ENCODE data around the gene LBH.
"Not testable (repeated sequence)": the region's sequence is repeated elsewhere in the genome, so short reads cannot be mapped to it uniquely, and the experiment has no call there.

Gene LBH

DNA sequence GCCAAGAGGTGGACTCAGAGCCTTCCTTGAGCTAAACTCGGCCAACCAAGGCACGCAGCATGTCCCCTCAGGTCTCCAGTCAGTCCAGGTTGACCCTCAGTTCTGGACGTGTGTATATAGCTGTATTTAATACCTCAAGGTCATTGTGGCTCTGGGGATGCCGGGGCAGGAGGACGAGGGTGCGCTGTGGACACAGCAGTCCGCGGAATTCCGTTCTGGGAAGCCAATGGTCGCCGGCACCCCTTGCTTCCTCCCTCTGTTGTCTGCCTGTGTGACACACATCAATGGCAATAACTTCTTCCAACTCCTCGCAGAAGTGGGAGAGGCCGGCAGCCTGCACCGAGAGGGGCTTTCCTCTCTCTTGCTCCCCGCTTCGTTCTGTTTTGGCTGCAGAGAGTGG is 27.7 kb downstream of the LBH start:
- DNase-seq = no peak

DNA sequence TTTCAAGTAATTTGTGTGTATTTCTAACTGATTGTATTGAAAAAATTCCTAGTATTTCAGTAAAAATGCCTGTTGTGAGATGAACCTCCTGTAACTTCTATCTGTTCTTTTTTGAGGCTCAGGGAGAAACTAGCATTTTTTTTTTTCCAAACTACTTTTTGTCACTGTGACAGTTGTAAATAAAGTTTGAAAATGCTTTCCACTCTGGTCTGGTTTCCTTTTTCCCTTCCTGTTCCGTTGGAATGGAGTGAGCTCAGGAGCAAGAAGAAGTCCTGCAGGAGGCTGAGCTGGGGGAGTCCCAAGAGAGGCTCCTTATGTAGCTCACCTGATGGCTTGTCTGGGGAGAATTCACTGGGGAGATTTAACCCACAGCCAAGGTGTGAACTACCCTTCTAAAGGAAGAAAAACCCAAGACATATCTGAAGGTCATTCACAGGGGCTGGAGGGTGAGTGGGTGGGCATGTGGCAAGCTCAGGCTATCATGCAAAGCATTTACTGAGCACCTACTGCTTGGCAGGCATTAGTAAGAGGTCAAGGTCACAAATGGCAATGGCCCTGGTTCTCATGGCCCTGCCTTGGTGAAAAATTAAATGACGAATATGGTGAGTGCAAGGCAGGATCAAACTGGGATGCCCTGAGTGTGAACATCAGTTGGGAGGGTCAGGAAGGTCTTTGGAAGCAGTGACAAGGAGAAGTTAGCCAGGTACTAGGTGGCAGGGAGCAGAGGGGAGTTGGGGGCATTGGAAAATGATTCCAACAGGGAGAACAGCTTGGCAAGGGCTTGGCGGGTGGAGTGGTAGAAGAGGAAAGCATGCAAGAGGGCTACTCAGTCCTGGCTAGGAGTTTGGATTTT is 28.7 kb downstream of the LBH start:
- DNase-seq = no peak

DNA sequence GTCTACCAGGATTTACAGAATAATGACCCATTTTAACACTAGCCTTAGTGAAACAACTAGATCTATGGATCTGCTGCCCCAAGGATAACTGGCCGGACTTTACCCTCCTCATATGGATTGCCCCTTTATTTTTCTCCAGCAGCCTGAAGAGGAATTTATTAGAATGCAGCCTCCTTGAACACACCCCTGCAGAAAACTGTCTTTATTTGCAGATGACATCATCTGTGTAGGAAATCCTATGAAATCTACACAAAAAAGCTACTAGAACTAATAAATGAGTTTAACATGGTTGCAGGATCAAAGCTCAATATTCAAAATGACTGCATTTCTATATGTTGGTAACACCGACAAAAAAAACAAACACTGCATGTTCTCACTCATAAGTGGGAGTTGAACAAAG is 29.6 kb downstream of the LBH start:
- no peak for DNase-seq

DNA sequence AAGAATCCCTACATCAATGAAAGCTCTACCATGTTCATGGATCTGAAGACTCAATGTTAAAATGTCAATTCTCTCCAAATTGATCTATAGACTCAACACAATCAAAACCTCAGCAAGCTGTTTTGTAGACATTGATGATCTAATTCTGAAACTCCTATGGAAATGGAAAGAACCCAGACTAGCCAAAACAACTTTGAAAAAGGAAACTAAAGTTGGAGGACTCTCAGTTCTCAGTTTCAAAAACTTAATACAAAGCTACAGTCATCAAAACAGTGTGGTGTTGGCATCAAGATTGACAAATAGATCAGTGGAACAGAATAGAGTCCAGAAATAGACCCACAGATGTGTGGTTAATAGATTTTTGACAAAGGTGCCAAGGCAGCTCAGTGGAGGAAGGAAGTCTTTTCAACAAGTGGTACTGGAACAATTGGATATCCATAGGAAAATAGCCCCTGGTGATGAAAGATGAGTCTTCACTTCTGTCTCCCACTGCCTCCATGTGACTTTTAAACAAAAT is 30.4 kb downstream of the LBH start:
- DNase-seq = no peak

DNA sequence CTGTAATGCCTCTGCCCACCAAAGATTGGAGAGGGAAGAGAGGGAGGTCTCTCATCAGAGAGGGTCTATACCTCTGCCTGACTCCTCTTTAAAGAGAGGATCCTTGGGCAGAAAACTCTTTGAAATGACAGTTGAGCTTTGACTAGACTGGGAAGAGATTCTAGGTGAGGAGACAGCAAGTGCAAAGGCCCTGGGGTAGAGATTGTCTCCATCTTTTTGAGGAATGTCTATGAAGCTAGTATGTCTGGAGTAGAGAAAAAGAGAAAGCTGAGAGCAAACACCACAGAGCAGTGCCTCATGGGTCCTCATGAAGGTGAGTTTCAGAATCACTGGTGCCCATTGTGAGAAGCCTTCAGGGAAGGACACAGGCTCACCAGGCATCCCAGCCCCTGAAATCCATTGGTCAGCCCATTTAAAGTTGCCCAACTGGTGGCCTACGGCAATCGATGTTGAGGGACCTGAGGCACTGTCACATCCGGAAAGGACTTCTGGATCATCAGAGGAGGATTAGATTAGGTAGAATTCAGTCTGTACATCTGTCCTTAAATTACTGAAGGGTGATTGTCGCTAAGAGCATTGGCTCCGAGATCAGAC is 31.5 kb downstream of the LBH start:
- no peak for DNase-seq

DNA sequence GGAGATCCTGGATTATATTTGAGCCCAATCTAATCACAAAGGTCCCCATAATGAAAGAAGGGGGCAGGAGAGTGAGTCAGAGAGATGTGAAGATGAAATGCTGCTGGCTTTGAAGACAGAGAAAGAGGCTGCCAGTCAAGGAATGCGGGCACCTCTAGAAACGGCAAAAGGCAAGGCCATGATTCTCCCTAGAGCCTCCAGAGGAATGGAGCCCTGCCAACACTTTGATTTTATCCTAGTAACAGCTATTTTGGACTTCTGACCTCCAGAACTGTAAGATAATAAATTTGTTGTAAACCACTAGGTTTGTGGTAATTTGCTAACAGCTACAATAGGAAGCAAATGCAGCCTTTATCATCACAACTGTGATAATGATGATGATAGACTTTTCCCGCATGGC is 32.9 kb downstream of the LBH start:
- no peak for DNase-seq

DNA sequence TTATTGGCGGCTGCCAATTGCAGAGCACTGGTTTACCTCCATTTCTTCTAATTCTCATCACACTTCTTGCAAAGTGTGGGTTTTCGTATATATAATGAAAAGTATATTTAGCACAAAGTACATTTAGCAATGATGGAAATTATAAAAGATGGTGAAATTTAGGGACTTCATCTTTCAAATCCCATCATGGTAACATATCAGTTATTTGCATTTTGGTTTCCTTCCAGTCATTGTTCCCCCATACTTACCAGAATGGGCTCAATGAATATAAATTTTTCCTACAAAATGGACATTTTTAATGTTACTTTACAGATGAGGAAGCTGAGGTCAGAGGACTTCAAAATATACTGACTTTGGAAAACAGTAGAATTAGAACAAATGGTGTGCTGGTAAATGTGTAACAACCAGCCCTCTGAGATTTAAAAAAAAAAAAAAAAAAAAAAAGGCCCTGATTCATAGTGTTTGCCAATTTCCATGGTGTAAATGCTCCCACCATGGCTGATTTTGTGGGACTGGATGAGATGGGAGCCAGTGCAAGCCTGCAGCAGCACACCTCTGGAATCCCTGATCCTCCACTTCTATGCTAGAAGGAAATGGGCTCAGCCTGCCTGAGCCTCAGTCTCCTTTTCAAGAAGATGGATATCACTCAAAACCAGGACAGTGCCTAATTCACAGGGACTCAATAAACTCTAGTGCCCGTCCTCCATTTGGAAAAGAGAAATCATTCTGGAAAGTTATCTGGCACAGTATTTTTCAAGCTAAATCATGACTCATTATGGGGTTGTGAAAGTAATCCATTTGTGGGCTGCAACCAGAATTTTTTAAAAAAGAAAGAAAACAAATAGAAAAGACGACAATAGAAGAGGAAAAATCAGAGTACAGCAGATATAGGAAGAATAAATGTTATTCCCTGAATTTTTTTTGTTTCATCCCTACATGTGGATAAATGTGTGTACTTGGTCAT is 34.0 kb downstream of the LBH start:
- no peak for DNase-seq

DNA sequence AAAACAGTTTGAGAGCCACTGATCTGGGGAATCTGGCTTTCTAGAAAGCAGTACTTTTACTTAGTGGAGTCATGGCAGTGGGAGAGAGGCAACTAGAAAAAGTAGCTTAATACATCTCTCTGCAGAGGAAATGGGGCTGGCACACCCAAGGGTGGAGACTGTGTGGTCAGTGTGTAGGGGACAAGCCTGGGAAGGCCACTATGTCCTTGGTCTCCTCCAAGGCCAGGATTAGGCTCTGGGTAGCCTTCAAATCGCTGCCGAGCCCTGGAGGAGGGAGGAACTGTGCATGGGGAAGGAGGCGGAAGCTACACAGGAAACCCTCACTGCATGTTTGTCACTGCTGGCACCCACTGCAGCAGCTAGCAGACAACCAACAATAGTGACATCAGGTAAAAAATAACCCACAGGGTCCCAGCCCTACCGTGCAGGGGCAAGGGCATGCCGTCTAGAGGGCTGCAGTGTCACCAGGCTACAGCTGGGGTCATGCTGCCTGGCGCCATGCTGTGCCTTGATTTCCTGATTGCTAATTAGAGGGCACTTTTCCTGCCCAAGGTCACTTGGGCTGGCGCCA is 34.8 kb downstream of the LBH start:
- DNase-seq = no peak

DNA sequence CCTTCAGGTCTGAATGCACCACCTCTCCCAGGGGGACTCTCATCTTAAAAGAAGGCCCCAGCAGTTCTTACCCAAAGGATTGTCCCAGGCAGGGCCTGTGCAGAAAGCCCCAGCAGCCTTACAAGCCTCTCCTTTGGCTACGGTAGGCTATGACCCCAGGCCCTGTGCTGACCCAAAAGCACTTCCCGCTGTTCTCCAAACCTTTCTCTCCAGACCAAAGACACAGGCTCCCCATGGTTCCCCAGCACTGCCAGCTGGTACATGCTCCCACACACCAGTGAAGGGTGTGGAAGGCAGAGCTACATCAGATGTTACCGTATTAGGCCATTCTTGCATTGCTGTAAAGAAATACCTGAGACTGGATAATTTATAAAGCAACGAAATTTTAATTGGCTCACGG is 35.4 kb downstream of the LBH start:
- DNase-seq = no peak

DNA sequence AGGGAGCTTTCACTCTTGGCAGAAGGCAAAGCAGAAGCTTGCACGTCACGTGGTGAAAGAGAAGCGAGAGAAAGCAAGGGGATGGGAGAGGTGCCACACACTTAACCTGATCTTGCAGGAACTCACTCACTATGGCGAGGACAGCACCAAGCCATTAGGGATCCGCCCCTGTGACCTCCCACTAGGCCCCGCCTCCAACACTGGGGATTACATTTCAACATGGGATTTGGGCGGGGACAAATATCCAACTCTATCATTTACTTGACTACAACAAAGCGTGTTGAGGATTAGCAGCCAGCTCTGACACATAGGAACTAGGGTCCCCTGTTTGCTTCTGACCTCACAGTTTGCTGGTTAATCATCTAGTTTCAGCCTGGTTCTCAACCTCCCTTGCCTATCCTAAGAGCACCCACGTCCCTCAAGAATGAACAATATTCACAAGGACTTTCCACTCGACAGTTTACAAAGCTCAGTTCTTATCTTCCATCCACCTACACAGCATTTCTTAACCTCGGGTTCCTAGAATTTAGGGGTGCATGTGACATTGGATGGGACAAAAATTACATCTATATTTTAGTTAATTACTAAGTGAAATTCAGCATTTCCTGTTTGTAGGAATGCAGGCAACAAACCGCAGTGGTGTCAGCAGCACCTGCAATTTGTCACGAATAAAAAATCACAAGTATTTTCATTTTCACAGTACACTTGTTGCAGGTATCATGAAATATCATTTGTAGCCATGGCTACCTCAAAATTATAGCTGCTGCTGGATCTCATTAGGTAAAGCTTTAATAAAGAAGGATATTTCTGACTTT is 36.0 kb downstream of the LBH start:
- DNase-seq = no peak

DNA sequence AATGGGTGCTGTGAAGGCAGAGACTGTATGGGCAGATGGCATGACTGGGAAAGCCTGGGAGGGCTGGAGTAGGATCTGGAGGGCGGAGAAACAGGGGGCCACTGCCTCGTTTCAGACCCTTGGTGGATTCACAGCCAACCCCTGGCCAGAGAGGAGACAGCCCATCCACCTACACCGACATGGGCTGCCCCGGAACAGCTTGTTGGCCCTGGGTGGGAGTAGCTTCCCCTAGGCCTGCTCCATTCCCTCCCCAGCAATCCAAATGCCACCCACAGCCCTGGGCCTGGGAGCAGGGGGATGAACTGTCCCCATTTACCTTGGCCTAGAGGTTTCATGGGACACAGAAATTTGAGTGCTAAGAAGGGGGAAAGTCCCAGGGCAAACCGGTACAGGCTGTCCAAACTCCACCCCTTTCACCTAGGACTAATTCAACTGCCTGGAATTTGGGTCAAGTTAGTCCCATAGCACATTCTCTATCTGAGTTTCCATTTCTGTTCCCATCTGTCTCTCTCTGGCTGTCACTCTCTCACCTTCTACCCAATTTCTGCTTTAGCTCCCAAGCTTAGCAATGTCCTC is 37.0 kb downstream of the LBH start:
- no peak for DNase-seq

DNA sequence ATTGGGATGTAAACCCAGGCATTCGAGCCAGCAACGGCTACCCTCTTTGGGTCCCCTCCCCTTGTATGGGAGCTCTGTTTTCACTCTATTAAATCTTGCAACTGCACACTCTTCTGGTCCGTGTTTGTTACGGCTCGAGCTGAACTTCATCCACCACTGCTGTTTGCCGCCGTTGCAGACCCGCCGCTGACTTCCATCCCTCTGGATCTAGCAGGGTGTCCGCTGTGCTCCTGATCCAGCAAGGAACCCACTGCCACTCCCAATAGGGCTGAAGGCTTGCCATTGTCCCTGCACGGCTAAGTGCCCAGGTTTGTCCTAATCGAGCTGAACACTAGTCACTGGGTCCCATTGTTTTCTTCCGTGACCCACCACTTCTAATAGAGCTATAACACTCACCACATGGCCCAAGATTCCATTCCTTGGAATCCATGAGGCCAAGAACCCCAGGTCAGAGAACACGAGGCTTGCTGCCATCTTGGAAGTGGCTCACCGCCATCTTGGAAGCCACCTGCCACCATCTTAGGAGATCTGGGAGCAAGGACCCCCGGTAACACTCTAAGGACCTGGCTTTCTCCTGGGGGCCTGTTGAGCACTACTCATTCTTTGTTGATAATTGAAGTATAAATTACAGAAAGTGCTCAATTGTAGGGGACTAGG is 37.9 kb downstream of the LBH start:
- not testable (repeated sequence) for DNase-seq

DNA sequence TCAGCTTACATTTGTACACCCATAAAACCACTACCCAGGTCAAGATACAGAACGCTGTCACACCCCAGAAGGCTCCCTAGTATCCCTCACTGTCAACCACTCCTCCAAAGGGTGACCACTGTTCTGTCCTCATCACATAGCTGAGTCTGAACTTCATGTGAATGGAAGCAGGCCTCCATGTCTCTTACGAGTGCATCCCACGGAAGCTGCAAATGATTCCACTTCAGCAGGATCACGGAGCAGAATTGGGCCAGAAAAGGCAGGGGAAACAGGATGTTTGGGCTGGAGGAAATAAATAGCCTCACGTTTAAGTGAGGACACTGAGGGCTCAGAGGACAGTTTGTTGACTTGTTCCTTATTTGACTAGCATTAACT is 38.4 kb downstream of the LBH start:
- no peak for DNase-seq

DNA sequence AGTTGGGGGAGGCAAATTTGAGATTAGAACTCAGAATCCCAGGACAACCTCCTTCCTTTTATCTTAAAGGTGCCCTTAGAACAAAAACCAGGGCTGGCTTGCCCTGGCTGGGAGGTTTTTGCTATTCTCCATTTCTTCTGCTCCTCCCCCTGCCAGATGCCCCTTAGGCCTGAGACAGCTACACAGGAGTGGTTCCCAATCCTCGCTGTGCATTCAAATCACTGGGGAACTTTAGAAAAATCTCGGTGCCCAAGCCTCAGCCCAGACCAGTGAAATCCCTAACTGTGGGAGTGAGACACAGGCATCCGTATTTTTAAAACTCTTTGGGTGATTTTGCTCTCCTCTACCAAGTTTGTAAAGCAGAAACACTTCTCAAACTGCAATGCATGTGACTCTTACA is 38.8 kb downstream of the LBH start:
- no peak for DNase-seq

DNA sequence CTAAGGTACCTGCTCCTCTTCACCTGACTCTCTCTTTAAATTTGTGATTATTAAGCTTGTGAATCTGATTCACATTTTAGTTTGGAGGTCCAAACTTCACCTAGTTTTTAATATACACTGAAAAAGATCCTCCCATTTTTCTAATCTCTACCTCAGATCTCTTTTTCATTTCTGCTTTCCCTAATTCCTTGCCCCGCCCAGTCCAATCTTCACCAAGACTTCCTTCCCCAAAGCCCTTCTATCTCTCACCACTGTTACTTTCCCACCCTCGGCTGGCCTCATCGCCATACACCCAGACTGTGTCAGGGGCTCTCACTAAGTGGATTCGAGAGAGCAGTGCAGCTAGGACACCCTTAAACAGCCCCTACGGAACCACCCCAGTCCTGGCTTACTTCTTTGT is 40.0 kb downstream of the LBH start:
- no peak for DNase-seq

DNA sequence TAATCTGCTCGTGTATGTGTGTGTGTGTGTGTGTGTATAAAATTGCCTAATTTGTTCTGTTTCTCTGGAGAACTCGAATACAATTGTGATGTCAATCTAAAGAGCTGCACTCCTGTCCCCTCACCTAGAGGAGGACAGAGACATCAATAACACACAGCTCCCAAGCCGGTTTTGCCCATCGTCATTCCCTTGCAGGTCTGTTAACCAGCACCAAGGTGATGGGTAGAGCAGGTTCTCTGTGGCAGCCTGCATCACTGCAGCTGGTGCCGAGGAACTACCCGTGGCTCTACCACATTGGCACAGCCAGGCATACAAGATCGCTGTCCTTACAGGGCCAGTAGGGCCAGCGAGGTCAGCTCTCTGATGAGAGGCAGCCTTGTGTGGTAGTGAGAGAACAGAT is 41.0 kb downstream of the LBH start:
- DNase-seq = no peak

DNA sequence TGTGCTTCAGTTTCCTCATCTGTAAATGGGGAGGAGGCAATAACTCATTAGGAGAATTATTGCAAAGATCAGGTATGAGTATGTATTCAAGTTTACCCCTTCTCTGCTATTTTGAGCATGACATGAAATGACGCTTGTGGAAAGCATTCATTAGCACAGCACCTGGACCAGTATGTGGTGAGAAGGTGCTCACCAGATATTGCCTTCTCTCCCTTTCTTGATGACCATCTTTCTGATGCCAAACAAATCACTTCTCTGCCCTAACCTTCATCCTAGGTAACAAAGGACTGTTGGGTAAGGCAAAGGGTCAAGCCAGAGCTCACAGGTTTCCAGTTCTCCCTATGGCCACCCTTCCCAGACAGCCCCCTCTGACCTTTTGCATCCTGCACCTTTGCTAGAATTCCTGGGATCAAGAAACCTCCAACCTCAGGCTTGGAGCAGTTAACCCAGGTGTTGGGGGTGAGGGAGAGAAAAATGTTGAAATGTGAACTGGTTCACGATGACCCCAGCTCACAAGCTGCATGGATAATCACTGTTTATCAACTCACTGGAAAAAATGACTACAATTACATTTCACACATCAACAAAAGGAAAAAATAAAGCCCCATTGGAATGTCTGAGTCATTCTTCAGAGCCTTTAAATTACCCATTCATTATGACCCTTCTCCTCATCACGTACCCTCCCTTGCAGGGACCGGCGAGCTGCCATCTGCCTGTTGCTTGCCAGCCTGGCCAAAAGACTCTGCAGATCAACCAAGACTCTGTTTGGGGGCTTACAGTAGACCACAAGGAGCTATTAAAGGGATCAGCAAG is 41.6 kb downstream of the LBH start:
- DNase-seq = no peak

DNA sequence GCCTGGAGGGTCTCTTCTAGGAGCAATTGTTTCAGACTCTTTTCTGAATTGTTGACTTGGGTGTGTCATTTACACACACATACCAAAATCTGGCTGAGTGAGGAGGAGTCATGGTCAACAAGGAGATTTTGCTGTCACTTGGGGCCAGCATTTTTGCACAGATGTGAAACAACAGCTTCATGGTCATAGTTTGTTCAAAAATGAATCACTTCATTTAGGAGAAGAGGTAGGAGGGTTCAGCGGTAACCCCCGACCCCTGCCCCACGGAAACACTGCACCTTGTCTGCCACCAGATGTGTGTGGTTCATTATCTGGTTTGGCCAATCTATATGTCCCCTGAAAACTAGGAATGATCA is 42.2 kb downstream of the LBH start:
- DNase-seq = no peak

DNA sequence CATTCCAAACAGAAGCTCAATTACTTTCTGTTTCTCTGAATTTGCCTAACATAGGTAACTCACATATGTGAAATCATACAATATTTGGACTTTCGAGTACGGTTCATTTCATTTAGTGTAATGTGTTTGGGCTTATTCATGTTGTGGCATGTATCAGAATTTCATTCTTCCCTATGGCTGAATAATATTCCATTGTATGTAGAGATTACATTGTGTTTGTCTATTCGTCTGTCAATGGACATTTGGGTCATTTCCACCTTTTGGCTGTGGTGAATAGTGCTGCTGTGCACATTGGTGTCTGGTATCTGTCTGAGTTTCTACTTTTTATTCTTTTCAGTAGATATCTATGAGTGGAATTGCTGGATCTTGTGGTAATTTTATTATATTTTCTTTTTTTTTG is 43.9 kb downstream of the LBH start:
- no peak for DNase-seq

DNA sequence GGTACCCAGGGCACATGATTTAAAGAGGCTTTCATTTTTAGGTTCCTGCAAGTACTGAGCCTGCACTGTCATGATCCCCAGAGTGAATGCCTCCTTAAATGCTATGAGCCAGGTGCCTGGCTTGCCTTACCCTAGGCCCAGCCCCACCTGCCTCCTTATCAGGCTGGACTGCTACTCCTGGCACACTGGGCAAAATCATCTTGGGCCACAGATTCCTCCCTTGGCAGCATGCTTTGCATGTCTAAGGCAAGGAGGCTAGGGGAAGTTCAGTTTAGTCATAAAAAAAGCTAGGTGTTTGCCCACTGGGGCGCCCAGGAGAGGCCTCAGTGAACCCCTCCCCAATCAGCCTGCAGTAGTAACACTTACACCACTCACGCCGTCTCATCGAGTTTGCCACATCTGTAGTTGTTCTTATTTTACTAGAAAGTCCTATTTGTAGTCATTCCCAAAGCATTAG is 45.1 kb downstream of the LBH start:
- DNase-seq = no peak
